Measurements from ENCODE around the gene RAB10. TPM values are rescaled to one million over a fixed set of nuclear protein-coding genes. Genes with fewer than 3 reads are reported as not detected.

RAB10 gene
- total RNA-seq, 1 experiment from 2014 or later, result 130 TPM

DNA sequence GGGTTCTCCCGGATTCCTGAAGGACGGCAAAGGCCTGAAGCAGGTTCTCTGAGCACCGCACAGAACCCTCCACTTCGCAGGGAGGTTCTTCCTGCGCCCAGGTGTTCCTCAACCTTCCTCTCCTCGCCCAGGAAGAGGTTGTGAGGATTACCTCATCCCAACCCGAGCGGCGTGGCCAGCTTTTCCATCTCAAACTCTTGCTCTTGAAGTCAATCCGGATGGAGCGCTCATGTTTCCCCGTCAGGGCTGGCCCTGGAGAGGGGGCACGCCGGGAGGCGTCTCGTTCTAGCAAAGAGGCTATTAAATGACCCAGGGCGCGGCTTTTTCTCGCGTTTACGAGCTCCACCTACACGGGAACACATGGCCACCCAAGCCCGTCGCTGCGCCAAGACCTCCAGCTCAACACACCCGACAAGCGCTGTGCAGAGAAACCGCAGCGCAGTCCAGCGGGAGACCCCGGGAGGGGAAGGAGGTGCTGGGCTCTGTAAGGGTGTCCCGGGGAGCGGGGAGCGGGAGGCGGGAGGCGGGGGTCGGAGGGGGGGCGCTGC lies 540 bp upstream of the RAB10 start:
- Histone ChIP-seq H4K5ac (ENCODE audit: insufficient read length, low read depth, low read length) (no peak overlapping the region), H3K18ac (ENCODE audit: insufficient read length, low read depth, low read length) (peak overlapping the region; percentile 92), H4K20me1 (ENCODE audit: control insufficient read depth, insufficient read depth, insufficient read length) (no peaks in the 10 kb centered on the region), H3K23ac (ENCODE audit: insufficient read length, low read depth, low read length) (no peak overlapping the region), H2AK5ac (ENCODE audit: insufficient read length, low read length) (no peak overlapping the region), H2BK15ac (ENCODE audit: low read depth, low read length) (no peak overlapping the region), H2BK120ac (ENCODE audit: low read depth, low read length, poor library complexity, severe bottlenecking) (no peak overlapping the region), H3K27me3 (ENCODE audit: insufficient read depth, low read length) (no peaks in the 10 kb centered on the region), H3T11ph (ENCODE audit: low read length) (no peak overlapping the region), H3K9ac (ENCODE audit: extremely low read depth, insufficient read length, low read length) (peak overlapping the region; percentile 74), H4K8ac (replicated peaks; ENCODE audit: insufficient read length, low read depth, low read length) (no peak overlapping the region), H3K79me1 (ENCODE audit: insufficient read depth, low read depth, low read length, poor library complexity, severe bottlenecking) (peaks cover 3% of the 10 kb centered on the region), H2AFZ (ENCODE audit: low read length) (no peak overlapping the region), H3K27ac (ENCODE audit: insufficient read length, low read depth, low read length) (peak overlapping the region; percentile 22), H2BK5ac (ENCODE audit: insufficient read length, low read length) (no peak overlapping the region), H3K4me2 (ENCODE audit: insufficient read depth, insufficient read length, low read length) (peak overlapping the region; percentile 40), H3K56ac (ENCODE audit: insufficient read length, low read depth, low read length) (no peak overlapping the region), H3K4ac (ENCODE audit: low read depth, low read length) (no peak overlapping the region), H3K4me1 (ENCODE audit: insufficient read depth, low read length) (no peaks in the 10 kb centered on the region; the same call in 1 of the 2 replicates), H3K79me2 (ENCODE audit: insufficient read depth, low read length) (peaks cover 37% of the 10 kb centered on the region), H4K91ac (ENCODE audit: insufficient read length, low read depth, low read length) (no peak overlapping the region), H3K14ac (ENCODE audit: insufficient read depth, low read length) (peak overlapping the region; percentile 71), H2BK12ac (ENCODE audit: insufficient read length, low read depth, low read length) (no peak overlapping the region), H3K23me2 (ENCODE audit: insufficient read length, low read depth, low read length, poor library complexity, severe bottlenecking) (peaks cover 13% of the 10 kb centered on the region), H3K9me3 (ENCODE audit: control insufficient read depth, low read depth, low read length) (no peaks in the 10 kb centered on the region), H2BK20ac (ENCODE audit: low read depth, low read length, poor library complexity, severe bottlenecking) (no peak overlapping the region)
- Mint-ChIP-seq H3K27ac (peak overlapping the region; percentile 96 to 99 (median 99)), H3K27me3 (ENCODE audit: low read depth) (no peaks in the 10 kb centered on the region), H3K36me3 (ENCODE audit: insufficient read depth in 1 of 3, low read depth in 3 of 3) (peaks cover 9 to 23% (median 19%) of the 10 kb centered on the region in 3 experiments; a peak in 6 of 7 replicates), H3K4me3 (peak overlapping the region; percentile 86 to 96), H3K4me1 (peaks cover 10 to 12% of the 10 kb centered on the region in 2 experiments), H3K9me3 (no peaks in the 10 kb centered on the region)
- TF ChIP-seq, protein P1, sequence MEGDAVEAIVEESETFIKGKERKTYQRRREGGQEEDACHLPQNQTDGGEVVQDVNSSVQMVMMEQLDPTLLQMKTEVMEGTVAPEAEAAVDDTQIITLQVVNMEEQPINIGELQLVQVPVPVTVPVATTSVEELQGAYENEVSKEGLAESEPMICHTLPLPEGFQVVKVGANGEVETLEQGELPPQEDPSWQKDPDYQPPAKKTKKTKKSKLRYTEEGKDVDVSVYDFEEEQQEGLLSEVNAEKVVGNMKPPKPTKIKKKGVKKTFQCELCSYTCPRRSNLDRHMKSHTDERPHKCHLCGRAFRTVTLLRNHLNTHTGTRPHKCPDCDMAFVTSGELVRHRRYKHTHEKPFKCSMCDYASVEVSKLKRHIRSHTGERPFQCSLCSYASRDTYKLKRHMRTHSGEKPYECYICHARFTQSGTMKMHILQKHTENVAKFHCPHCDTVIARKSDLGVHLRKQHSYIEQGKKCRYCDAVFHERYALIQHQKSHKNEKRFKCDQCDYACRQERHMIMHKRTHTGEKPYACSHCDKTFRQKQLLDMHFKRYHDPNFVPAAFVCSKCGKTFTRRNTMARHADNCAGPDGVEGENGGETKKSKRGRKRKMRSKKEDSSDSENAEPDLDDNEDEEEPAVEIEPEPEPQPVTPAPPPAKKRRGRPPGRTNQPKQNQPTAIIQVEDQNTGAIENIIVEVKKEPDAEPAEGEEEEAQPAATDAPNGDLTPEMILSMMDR (conservative IDR thresholded peaks at IDR 0.05), result no peak
- WGBS (ENCODE audit: extremely low coverage, insufficient read length, low lambda C conversion rate), result no CpG with 5 or more reads among the region's 38 CpGs
- no peak for DNase-seq

Measured in H9 (cell line).